ENCODE measurements around the gene IMPDH1. TPM values are rescaled to one million over a fixed set of nuclear protein-coding genes. Genes with fewer than 3 reads are reported as not detected.

The IMPDH1 gene
- total RNA-seq, 1 experiment from 2014 or later: 57.1 TPM

GRCh38 chr7:128395748-128396147, 14.0 kb downstream of the IMPDH1 start:
- Mint-ChIP-seq H3K4me3 (ENCODE audit: low read depth, unreplicated experiment) (no peak overlapping the region), H3K9me3 (ENCODE audit: low read depth, unreplicated experiment) (no peaks in the 10 kb centered on the region)

GRCh38 chr7:128394904-128395496, 14.8 kb downstream of the IMPDH1 start:
- TF ChIP-seq CTCF (IDR thresholded peaks at IDR 0.05; ENCODE audit: unreplicated experiment): no peak
- BruUV-seq (replicated peaks): no TSS peak
- Mint-ChIP-seq H3K4me1 (ENCODE audit: low read depth, unreplicated experiment) (no peaks in the 10 kb centered on the region), H3K27ac (ENCODE audit: unreplicated experiment) (no peak overlapping the region), H3K27me3 (ENCODE audit: unreplicated experiment) (no peaks in the 10 kb centered on the region), H3K9me3 (ENCODE audit: low read depth, unreplicated experiment) (no peaks in the 10 kb centered on the region), H3K4me3 (ENCODE audit: low read depth, unreplicated experiment) (no peak overlapping the region), H3K36me3 (ENCODE audit: insufficient read depth, unreplicated experiment) (peaks cover 6% of the 10 kb centered on the region)
- CTCF ChIA-PET: no interaction called here
- intact Hi-C loops (cut with micrococcal nuclease; ENCODE audit: unreplicated experiment): no loop called here
- DNase-seq: no peak

More at GRCh38 chr7:128395748-128396147, 14.0 kb downstream of the IMPDH1 start:
- no TSS peak for BruUV-seq (replicated peaks)
- intact Hi-C loops (cut with micrococcal nuclease; ENCODE audit: unreplicated experiment): no loop called here
- no peak for TF ChIP-seq CTCF (IDR thresholded peaks at IDR 0.05; ENCODE audit: unreplicated experiment)
- DNase-seq: no peak
- CTCF ChIA-PET: no interaction called here
- Mint-ChIP-seq H3K27me3 (ENCODE audit: unreplicated experiment) (no peaks in the 10 kb centered on the region), H3K27ac (ENCODE audit: unreplicated experiment) (no peak overlapping the region), H3K4me1 (ENCODE audit: low read depth, unreplicated experiment) (no peaks in the 10 kb centered on the region), H3K36me3 (ENCODE audit: insufficient read depth, unreplicated experiment) (peaks cover 12% of the 10 kb centered on the region)

- CTCF ChIA-PET: interaction anchor here (0.6 kb wide), 1 partner anchor 27 kb away, joined by 7 read pairs; no protein-coding TSS in a partner anchor
- H3K36me3 Mint-ChIP-seq (ENCODE audit: insufficient read depth, unreplicated experiment): peaks cover 6% of the 10 kb centered on the region
- no TSS peak for BruUV-seq (replicated peaks)
- no peak overlapping the region for H3K27ac Mint-ChIP-seq (ENCODE audit: unreplicated experiment)
- DNase-seq: no peak
- TF ChIP-seq CTCF (IDR thresholded peaks at IDR 0.05; ENCODE audit: unreplicated experiment): no peak
- H3K27me3 Mint-ChIP-seq (ENCODE audit: unreplicated experiment): no peaks in the 10 kb centered on the region
- H3K9me3 Mint-ChIP-seq (ENCODE audit: low read depth, unreplicated experiment): no peaks in the 10 kb centered on the region
- no peaks in the 10 kb centered on the region for H3K4me1 Mint-ChIP-seq (ENCODE audit: low read depth, unreplicated experiment)
- intact Hi-C loops (cut with micrococcal nuclease; ENCODE audit: unreplicated experiment): no loop called here
- no peak overlapping the region for H3K4me3 Mint-ChIP-seq (ENCODE audit: low read depth, unreplicated experiment)
Measured at GRCh38 chr7:128393526-128394330, 16.1 kb downstream of the IMPDH1 start.

- peaks cover 5% of the 10 kb centered on the region for H3K27me3 Mint-ChIP-seq (ENCODE audit: unreplicated experiment)
- H3K36me3 Mint-ChIP-seq (ENCODE audit: insufficient read depth, unreplicated experiment): peaks cover 6% of the 10 kb centered on the region
- H3K4me1 Mint-ChIP-seq (ENCODE audit: low read depth, unreplicated experiment): no peaks in the 10 kb centered on the region
- no peak for TF ChIP-seq CTCF (IDR thresholded peaks at IDR 0.05; ENCODE audit: unreplicated experiment)
- no TSS peak for BruUV-seq (replicated peaks)
- no peak overlapping the region for H3K27ac Mint-ChIP-seq (ENCODE audit: unreplicated experiment)
- CTCF ChIA-PET: no interaction called here
- DNase-seq: no peak
- H3K9me3 Mint-ChIP-seq (ENCODE audit: low read depth, unreplicated experiment): no peaks in the 10 kb centered on the region
- intact Hi-C loops (cut with micrococcal nuclease; ENCODE audit: unreplicated experiment): no loop called here
- no peak overlapping the region for H3K4me3 Mint-ChIP-seq (ENCODE audit: low read depth, unreplicated experiment)
Measured at GRCh38 chr7:128392446-128393327, 17.1 kb downstream of the IMPDH1 start.
